Stimulated activated effector memory CD8-positive, alpha-beta T cell treated with anti-CD3 and anti-CD28 coated beads, Interleukin-12 subunit alpha, Interleukin-12 subunit beta, amount 100 ng/mL, for 72 hours (primary cell): ENCODE measurements around the gene SH2D3A.
A peak's percentile ranks its signal among the peaks of the same experiment; 100 is the strongest.
"Not testable (repeated sequence)": the region's sequence is repeated elsewhere in the genome, so short reads cannot be mapped to it uniquely, and the experiment has no call there.

Source experiments
- ATAC-seq: fragments of 150-1000 bp; cut with Tn5 transposase; 2 replicates; pipeline ENCODE4 v1.10.0; 2021
- DNase-seq, 2 donors: peaks; one replicate each; pipeline ENCODE4 v3.0.0; 2021 to 2022; ENCODE audit warnings: low spot score in 2 of 2
- H3K27ac Mint-ChIP-seq: one replicate; pipeline ENCODE4 v1.8.0; 2022; ENCODE audit warnings: mild to moderate bottlenecking, mixed read lengths
- H3K36me3 Mint-ChIP-seq: one replicate; pipeline ENCODE4 v1.8.0; 2022; ENCODE audit warnings: mild to moderate bottlenecking, mixed read lengths
- H3K4me1 Mint-ChIP-seq: one replicate; pipeline ENCODE4 v1.8.0; 2022; ENCODE audit warnings: mixed read lengths
- H3K4me3 Mint-ChIP-seq: one replicate; pipeline ENCODE4 v1.8.0; 2022; ENCODE audit warnings: mild to moderate bottlenecking, mixed read lengths
- H3K9me3 Mint-ChIP-seq: one replicate; pipeline ENCODE4 v1.8.0; 2022; ENCODE audit warnings: mixed read lengths

The SH2D3A gene

GRCh38 chr19:6773323-6773931, 6.2 kb upstream of the SH2D3A start:
- Mint-ChIP-seq H3K9me3 (peaks cover 3% of the 10 kb centered on the region), H3K4me1 (peaks cover 65% of the 10 kb centered on the region), H3K27ac (peak overlapping the region; percentile 98), H3K4me3 (peak overlapping the region; percentile 99), H3K36me3 (peaks cover 49% of the 10 kb centered on the region)
- ATAC-seq (peak; percentile 64), DNase-seq (peak; percentile 35 to 80)

- DNase-seq (no peak), ATAC-seq (no peak)
- peaks cover 44% of the 10 kb centered on the region for H3K36me3 Mint-ChIP-seq
- peaks cover 3% of the 10 kb centered on the region for H3K9me3 Mint-ChIP-seq
- peak overlapping the region; percentile 98 for H3K27ac Mint-ChIP-seq
- peaks cover 65% of the 10 kb centered on the region for H3K4me1 Mint-ChIP-seq
- H3K4me3 Mint-ChIP-seq, result peak overlapping the region; percentile 99
These were observed 5.7 kb upstream of the SH2D3A start for GRCh38 chr19:6772866-6773322.

- H3K27ac Mint-ChIP-seq, result peak within 1 kb of the TSS; percentile 98
- peaks cover 37% of the 10 kb centered on the region for H3K36me3 Mint-ChIP-seq
- ATAC-seq (peak; percentile 75), DNase-seq (peak; percentile 56 to 89)
- peak within 1 kb of the TSS; percentile 99 for H3K4me3 Mint-ChIP-seq
- peaks cover 62% of the 10 kb centered on the region for H3K4me1 Mint-ChIP-seq
- H3K9me3 Mint-ChIP-seq, result peaks cover 3% of the 10 kb centered on the region
These were observed 5.0 kb upstream of the SH2D3A start, which contains the start of gene VAV1 for GRCh38 chr19:6772028-6772865. VAV1 (plus strand) TSS chr19:6772708; CDS start chr19:6772808, 100 bp downstream.

- not testable (repeated sequence) for H3K9me3 Mint-ChIP-seq, DNase-seq, ATAC-seq
- peaks cover 59% of the 10 kb centered on the region for H3K4me1 Mint-ChIP-seq
- H3K27ac Mint-ChIP-seq, result peak overlapping the region; percentile 98
- peak overlapping the region; percentile 99 for H3K4me3 Mint-ChIP-seq
- peaks cover 31% of the 10 kb centered on the region for H3K36me3 Mint-ChIP-seq
These were observed 4.4 kb upstream of the SH2D3A start for GRCh38 chr19:6771648-6772027.

GRCh38 chr19:6769006-6769619, 1.9 kb upstream of the SH2D3A start:
- peaks cover 8% of the 10 kb centered on the region for H3K36me3 Mint-ChIP-seq
- no peak for ATAC-seq
- no peak for DNase-seq
- no peaks in the 10 kb centered on the region for H3K9me3 Mint-ChIP-seq
- peak overlapping the region; percentile 40 for H3K27ac Mint-ChIP-seq
- peaks cover 46% of the 10 kb centered on the region for H3K4me1 Mint-ChIP-seq
- no peak overlapping the region for H3K4me3 Mint-ChIP-seq

- DNase-seq (no peak), ATAC-seq (no peak)
- H3K36me3 Mint-ChIP-seq, result peaks cover 1% of the 10 kb centered on the region
- H3K4me1 Mint-ChIP-seq, result peaks cover 40% of the 10 kb centered on the region
- H3K27ac Mint-ChIP-seq, result peak overlapping the region; percentile 72
- H3K4me3 Mint-ChIP-seq, result peak overlapping the region; percentile 80
- no peaks in the 10 kb centered on the region for H3K9me3 Mint-ChIP-seq
These were observed 1.1 kb upstream of the SH2D3A start for GRCh38 chr19:6768236-6768785.

- H3K4me1 Mint-ChIP-seq, result peaks cover 34% of the 10 kb centered on the region
- ATAC-seq, result peak; percentile 50
These were observed 216 bp downstream of the SH2D3A start for GRCh38 chr19:6767081-6767356.

GRCh38 chr19:6766357-6767080, 716 bp downstream of the SH2D3A start:
- Mint-ChIP-seq H3K9me3 (no peaks in the 10 kb centered on the region), H3K4me1 (peaks cover 29% of the 10 kb centered on the region), H3K27ac (peak overlapping the region; percentile 72), H3K36me3 (peaks cover 9% of the 10 kb centered on the region), H3K4me3 (peak overlapping the region; percentile 80)
- DNase-seq, result no peak
- ATAC-seq, result no peak

More at GRCh38 chr19:6767081-6767356, 216 bp downstream of the SH2D3A start:
- peak overlapping the region; percentile 80 for H3K4me3 Mint-ChIP-seq
- H3K36me3 Mint-ChIP-seq, result peaks cover 9% of the 10 kb centered on the region
- no peak for DNase-seq
- H3K9me3 Mint-ChIP-seq, result no peaks in the 10 kb centered on the region
- H3K27ac Mint-ChIP-seq, result peak overlapping the region; percentile 72

- DNase-seq (no peak), ATAC-seq (no peak)
- H3K4me1 Mint-ChIP-seq, result peaks cover 26% of the 10 kb centered on the region
- H3K4me3 Mint-ChIP-seq, result peak overlapping the region; percentile 80
- H3K36me3 Mint-ChIP-seq, result peaks cover 14% of the 10 kb centered on the region
- H3K9me3 Mint-ChIP-seq, result no peaks in the 10 kb centered on the region
- peak overlapping the region; percentile 72 for H3K27ac Mint-ChIP-seq
These were observed 1.4 kb downstream of the SH2D3A start for GRCh38 chr19:6765738-6766356.

- DNase-seq, H3K9me3 Mint-ChIP-seq, ATAC-seq, H3K4me3 Mint-ChIP-seq, H3K27ac Mint-ChIP-seq: not testable (repeated sequence)
- H3K36me3 Mint-ChIP-seq, result peaks cover 45% of the 10 kb centered on the region
- peaks cover 17% of the 10 kb centered on the region for H3K4me1 Mint-ChIP-seq
These were observed 4.9 kb downstream of the SH2D3A start for GRCh38 chr19:6762253-6762797.

GRCh38 chr19:6761053-6761676, 6.1 kb downstream of the SH2D3A start:
- H3K4me3 Mint-ChIP-seq, result no peak overlapping the region
- no peak overlapping the region for H3K27ac Mint-ChIP-seq
- DNase-seq, result peak in 1 of 2 donors; percentile 69
- H3K4me1 Mint-ChIP-seq, result peaks cover 8% of the 10 kb centered on the region
- H3K9me3 Mint-ChIP-seq, result no peaks in the 10 kb centered on the region
- peak; percentile 60 for ATAC-seq
- peaks cover 56% of the 10 kb centered on the region for H3K36me3 Mint-ChIP-seq

GRCh38 chr19:6760606-6761005, 6.6 kb downstream of the SH2D3A start:
- DNase-seq (no peak), ATAC-seq (no peak)
- peaks cover 5% of the 10 kb centered on the region for H3K4me1 Mint-ChIP-seq
- H3K36me3 Mint-ChIP-seq, result peaks cover 56% of the 10 kb centered on the region
- H3K4me3 Mint-ChIP-seq, result no peak overlapping the region
- H3K27ac Mint-ChIP-seq, result no peak overlapping the region
- H3K9me3 Mint-ChIP-seq, result no peaks in the 10 kb centered on the region

- Mint-ChIP-seq H3K9me3 (no peaks in the 10 kb centered on the region), H3K4me1 (peaks cover 16% of the 10 kb centered on the region), H3K27ac (no peak overlapping the region), H3K4me3 (no peak overlapping the region), H3K36me3 (peaks cover 76% of the 10 kb centered on the region)
- DNase-seq (no peak), ATAC-seq (no peak)
These were observed 12.4 kb downstream of the SH2D3A start for GRCh38 chr19:6754653-6755463.
